ENCODE results near the gene FOXD4L4.
"Not testable (repeated sequence)": the region's sequence is repeated elsewhere in the genome, so short reads cannot be mapped to it uniquely, and the experiment has no call there.

The FOXD4L4 gene

DNA sequence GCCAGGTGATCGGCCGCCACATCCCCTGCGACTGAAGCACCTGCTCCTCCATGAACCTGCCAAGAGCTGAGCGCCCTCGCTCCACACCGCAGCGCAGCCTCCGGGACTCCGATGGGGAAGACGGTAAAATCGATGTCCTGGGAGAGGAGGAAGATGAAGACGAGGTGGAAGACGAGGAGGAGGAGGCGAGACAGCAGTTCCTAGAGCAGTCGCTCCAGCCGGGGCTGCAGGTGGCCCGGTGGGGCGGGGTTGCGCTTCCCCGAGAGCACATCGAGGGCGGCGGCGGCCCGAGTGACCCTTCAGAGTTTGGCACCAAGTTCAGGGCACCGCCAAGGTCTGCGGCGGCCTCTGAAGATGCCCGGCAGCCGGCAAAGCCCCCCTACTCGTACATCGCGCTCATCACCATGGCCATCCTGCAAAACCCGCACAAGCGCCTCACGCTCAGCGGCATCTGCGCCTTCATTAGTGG lies at the start of gene FOXD4L4:
TSS of gene FOXD4L4 (plus strand) at position 51 of the 469 bp plus-strand sequence. CDS start at position 51, 0 bp downstream.
- H3K4me3 ChIP-seq (ENCODE audit: low read depth in 1 of 2, low read length in 2 of 2); H3K9ac ChIP-seq (ENCODE audit: low read length); H3K36me3 ChIP-seq (ENCODE audit: insufficient read depth, low read length); H3K9me3 ChIP-seq (ENCODE audit: low read length); H3K4me1 ChIP-seq (ENCODE audit: insufficient read depth, low read length); H3K27me3 ChIP-seq (ENCODE audit: control insufficient read depth in 1 of 2, insufficient read depth in 2 of 2, low read length in 2 of 2); H3K27ac ChIP-seq (ENCODE audit: low read depth, low read length): not testable (repeated sequence)

DNA sequence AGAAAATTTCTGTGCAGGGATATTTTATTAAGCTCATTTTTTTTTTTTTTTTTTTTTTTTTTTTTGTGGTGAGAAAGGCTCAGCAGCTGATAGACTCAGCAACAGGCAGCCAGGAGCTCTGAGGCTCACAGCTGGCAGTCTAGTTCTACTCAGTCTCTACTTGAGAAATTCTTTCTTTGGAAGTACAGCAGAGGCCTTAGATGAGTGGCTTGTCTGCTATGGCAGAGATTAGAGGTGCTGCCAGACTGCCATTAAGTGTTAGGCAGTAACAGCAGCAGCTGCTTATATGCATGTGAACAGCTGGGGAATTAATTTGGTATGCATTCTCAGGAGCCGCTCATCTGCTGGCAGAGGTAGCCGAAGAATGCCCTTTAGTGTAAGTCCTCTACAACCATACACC lies 33.4 kb upstream of the FOXD4L4 start:
- H3K4me3 ChIP-seq (ENCODE audit: low read depth in 1 of 2, low read length in 2 of 2); H3K27me3 ChIP-seq (ENCODE audit: control insufficient read depth in 1 of 2, insufficient read depth in 2 of 2, low read length in 2 of 2); H3K9me3 ChIP-seq (ENCODE audit: low read length): not testable (repeated sequence)

DNA sequence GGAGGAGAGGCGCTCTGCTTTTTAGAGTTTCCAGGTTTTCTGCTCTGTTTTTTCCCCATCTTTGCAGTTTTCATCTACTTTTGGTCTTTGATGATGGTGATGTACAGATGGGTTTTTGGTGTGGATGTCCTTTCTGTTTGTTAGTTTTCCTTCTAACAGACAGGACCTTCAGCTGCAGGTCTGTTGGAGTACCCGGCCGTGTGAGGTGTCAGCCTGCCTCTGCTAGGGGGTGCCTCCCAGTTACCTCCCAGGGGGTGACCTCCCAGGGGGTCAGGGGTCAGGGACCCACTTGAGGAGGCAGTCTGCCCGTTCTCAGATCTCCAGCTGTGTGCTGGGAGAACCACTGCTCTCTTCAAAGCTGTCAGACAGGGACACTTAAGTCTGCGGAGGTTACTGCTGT lies 22.5 kb upstream of the FOXD4L4 start:
- not testable (repeated sequence) for H3K36me3 ChIP-seq (ENCODE audit: insufficient read depth, low read length); H3K4me1 ChIP-seq (ENCODE audit: insufficient read depth, low read length); H3K4me3 ChIP-seq (ENCODE audit: low read depth in 1 of 2, low read length in 2 of 2); H3K27ac ChIP-seq (ENCODE audit: low read depth, low read length); H3K9ac ChIP-seq (ENCODE audit: low read length); H3K9me3 ChIP-seq (ENCODE audit: low read length); H3K27me3 ChIP-seq (ENCODE audit: control insufficient read depth in 1 of 2, insufficient read depth in 2 of 2, low read length in 2 of 2)

More for the DNA sequence above, 33.4 kb upstream of the FOXD4L4 start:
- H3K4me1 ChIP-seq (ENCODE audit: insufficient read depth, low read length); H3K9ac ChIP-seq (ENCODE audit: low read length); H3K27ac ChIP-seq (ENCODE audit: low read depth, low read length); H3K36me3 ChIP-seq (ENCODE audit: insufficient read depth, low read length): not testable (repeated sequence)

DNA sequence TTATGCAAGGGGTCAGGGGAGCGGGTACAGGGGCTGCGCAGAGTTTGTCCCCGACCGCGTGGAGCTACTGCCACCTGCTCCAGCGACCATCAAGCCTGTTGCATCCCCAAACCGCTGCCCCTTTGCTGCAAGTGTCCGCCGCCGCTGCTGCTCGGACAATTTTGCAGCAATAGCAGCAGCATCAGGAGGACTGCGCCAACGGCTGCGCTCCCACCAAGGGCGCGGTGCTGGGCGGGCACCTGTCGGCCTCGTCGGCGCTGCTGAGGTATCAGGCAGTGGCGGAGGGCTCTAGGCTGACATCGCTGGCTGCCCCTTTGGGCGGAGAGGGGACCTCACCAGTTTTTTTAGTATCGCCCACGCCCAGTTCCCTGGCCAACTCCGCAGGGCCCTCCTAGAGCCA lies 1.2 kb downstream of the FOXD4L4 start:
- H3K27me3 ChIP-seq (ENCODE audit: control insufficient read depth in 1 of 2, insufficient read depth in 2 of 2, low read length in 2 of 2); H3K36me3 ChIP-seq (ENCODE audit: insufficient read depth, low read length); H3K4me3 ChIP-seq (ENCODE audit: low read depth in 1 of 2, low read length in 2 of 2); H3K4me1 ChIP-seq (ENCODE audit: insufficient read depth, low read length); H3K9ac ChIP-seq (ENCODE audit: low read length); H3K27ac ChIP-seq (ENCODE audit: low read depth, low read length); H3K9me3 ChIP-seq (ENCODE audit: low read length): not testable (repeated sequence)
